ENCODE measurements around the gene NAA16.

DNA sequence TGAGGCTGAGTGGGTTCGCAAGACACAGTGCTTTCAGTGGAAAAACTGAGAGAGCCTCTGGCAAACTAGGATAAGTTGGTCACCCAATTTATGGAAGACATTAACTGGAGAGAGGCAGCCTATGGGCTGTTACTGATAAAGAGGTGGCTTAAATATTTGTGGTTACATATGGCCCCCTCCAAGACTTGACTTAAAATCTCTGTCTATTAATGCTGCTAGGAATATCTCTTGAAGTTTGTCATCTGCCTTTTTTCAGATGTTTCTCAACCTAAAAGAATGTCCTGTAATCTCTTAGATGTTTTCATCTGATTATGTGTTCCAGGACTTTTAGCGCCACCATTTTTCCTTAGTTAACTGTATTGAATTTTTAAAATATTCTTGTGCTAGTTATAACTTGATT, 54.6 kb downstream of the NAA16 start:
- TF ChIP-seq, protein P1, sequence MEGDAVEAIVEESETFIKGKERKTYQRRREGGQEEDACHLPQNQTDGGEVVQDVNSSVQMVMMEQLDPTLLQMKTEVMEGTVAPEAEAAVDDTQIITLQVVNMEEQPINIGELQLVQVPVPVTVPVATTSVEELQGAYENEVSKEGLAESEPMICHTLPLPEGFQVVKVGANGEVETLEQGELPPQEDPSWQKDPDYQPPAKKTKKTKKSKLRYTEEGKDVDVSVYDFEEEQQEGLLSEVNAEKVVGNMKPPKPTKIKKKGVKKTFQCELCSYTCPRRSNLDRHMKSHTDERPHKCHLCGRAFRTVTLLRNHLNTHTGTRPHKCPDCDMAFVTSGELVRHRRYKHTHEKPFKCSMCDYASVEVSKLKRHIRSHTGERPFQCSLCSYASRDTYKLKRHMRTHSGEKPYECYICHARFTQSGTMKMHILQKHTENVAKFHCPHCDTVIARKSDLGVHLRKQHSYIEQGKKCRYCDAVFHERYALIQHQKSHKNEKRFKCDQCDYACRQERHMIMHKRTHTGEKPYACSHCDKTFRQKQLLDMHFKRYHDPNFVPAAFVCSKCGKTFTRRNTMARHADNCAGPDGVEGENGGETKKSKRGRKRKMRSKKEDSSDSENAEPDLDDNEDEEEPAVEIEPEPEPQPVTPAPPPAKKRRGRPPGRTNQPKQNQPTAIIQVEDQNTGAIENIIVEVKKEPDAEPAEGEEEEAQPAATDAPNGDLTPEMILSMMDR (IDR thresholded peaks at IDR 0.05; ENCODE audit: poor library complexity) = no peak
- TF ChIP-seq EZH2phosphoT487 (IDR thresholded peaks at IDR 0.05; ENCODE audit: low read depth, severe bottlenecking, unreplicated experiment) (no peak), EZH2 (IDR thresholded peaks at IDR 0.05; ENCODE audit: borderline replicate concordance) (no peak)
